Measurements from ENCODE around the gene CYB5R4. TPM values are rescaled to one million over a fixed set of nuclear protein-coding genes. Genes with fewer than 3 reads are reported as not detected.

The CYB5R4 gene
- total RNA-seq, 4 donors from 2014 or later = 5.3 to 16.5 (median 10.6) TPM

GRCh38 chr6:83854766-83855165, 4.7 kb upstream of the CYB5R4 start:
- Histone ChIP-seq H3K4me1 (peaks cover 0 to 13% (median 8%) of the 10 kb centered on the region in 4 donors), H3K27ac (no peak overlapping the region), H3K9me3 (no peaks in the 10 kb centered on the region), H3K27me3 (no peaks in the 10 kb centered on the region), H3K4me3 (no peak overlapping the region), H3K36me3 (no peaks in the 10 kb centered on the region)
- TF ChIP-seq, protein P1, sequence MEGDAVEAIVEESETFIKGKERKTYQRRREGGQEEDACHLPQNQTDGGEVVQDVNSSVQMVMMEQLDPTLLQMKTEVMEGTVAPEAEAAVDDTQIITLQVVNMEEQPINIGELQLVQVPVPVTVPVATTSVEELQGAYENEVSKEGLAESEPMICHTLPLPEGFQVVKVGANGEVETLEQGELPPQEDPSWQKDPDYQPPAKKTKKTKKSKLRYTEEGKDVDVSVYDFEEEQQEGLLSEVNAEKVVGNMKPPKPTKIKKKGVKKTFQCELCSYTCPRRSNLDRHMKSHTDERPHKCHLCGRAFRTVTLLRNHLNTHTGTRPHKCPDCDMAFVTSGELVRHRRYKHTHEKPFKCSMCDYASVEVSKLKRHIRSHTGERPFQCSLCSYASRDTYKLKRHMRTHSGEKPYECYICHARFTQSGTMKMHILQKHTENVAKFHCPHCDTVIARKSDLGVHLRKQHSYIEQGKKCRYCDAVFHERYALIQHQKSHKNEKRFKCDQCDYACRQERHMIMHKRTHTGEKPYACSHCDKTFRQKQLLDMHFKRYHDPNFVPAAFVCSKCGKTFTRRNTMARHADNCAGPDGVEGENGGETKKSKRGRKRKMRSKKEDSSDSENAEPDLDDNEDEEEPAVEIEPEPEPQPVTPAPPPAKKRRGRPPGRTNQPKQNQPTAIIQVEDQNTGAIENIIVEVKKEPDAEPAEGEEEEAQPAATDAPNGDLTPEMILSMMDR (IDR thresholded peaks at IDR 0.05) = no peak
- TF ChIP-seq POLR2A (IDR thresholded peaks at IDR 0.05) = no peak
- DNase-seq = no peak

DNA sequence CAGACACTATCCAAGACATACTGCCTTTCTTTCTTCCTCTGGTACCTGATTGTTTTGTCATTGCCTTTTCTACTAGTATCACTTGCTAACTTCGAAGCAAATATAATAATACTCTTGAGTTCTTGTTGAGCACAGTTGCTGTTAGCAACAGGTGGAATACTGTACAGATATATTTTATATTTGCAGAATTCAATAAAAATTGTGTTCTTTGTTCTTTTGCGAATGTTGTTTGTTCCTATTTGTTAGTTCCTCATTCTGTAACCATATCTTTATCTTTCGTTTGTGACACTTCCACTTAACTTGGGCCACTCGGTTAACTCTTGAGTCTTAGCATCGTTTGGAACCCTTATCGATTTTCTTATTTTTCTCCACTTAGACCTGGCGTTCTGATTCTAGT, 868 bp downstream of the CYB5R4 start:
- H3K4me1 ChIP-seq = peaks cover 0 to 14% (median 2%) of the 10 kb centered on the region in 4 donors
- H3K27ac ChIP-seq = peak overlapping the region; percentile 86 to 91 (median 88)
- TF ChIP-seq, protein P1 (IDR thresholded peaks at IDR 0.05) = no peak
- TF ChIP-seq POLR2A (IDR thresholded peaks at IDR 0.05) = no peak
- no peak for DNase-seq
- H3K4me3 ChIP-seq = peak overlapping the region; percentile 62 to 95 (median 81)
- H3K9me3 ChIP-seq = no peaks in the 10 kb centered on the region
- peaks cover 0 to 12% (median 0%) of the 10 kb centered on the region in 3 donors for H3K36me3 ChIP-seq
- H3K27me3 ChIP-seq = no peaks in the 10 kb centered on the region

GRCh38 chr6:83860782-83861495, 1.4 kb downstream of the CYB5R4 start:
- no peaks in the 10 kb centered on the region for H3K27me3 ChIP-seq
- TF ChIP-seq, protein P1 (IDR thresholded peaks at IDR 0.05) = no peak
- TF ChIP-seq POLR2A (IDR thresholded peaks at IDR 0.05) = no peak
- no peaks in the 10 kb centered on the region for H3K9me3 ChIP-seq
- DNase-seq = no peak
- H3K4me3 ChIP-seq = peak overlapping the region; percentile 62 to 95 (median 81)
- peaks cover 0 to 18% (median 0%) of the 10 kb centered on the region in 3 donors for H3K36me3 ChIP-seq
- peaks cover 0 to 14% (median 2%) of the 10 kb centered on the region in 4 donors for H3K4me1 ChIP-seq
- H3K27ac ChIP-seq = no peak overlapping the region

DNA sequence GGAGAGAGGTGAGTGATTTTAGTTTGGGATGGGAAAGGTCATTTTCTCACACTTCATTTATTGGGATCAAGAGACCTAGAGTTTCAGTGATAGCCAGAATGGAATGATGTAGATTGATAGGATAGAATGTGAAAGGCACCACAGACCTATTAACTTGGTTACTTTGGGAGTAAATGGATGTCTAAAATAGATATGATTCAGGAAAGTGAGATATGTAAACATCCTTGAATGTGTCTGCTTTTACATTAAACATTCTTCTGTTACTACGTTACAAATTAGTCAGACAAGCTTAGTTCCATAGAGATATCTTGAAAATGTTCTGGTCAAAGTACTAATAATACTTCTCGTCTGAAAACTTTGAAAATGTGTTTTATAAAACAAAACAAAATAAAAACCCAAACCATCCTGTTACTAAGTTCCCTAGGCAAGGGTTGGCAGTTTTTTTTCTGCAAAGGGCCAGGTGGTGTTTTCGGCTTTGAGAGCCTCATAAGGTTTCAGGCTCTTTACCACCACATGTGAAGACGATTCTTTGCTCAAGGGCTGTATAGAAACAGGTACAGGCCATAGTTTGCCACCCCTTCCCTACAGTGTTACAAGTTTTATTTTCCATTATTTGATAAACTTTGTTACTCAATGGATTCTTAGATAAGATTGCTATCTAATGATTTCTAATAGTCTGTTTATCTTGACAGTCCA, 3.4 kb downstream of the CYB5R4 start:
- DNase-seq = no peak

DNA sequence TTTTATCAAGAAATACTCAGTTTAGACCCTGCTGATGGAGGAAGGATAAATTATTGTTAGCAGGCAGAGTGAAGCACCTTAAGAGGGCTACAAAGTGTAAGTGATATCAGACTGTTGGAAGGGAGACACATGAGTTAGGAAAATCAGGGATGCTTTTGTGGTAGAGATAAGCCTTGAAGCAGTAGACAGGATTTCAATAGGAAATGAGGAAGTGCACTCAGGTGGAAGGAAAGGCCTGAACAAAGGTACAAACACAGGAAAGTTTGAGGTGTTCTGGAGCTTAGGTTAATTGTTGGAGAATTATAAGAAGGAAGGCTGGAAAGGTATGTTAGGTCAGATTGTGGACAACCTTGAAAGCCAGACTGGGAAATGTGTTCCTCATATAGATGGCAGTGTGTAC, 7.6 kb downstream of the CYB5R4 start:
- Histone ChIP-seq H3K9me3 (no peaks in the 10 kb centered on the region), H3K27me3 (no peaks in the 10 kb centered on the region), H3K4me1 (no peaks in the 10 kb centered on the region), H3K36me3 (peaks cover 0 to 31% (median 0%) of the 10 kb centered on the region in 3 donors), H3K4me3 (no peak overlapping the region), H3K27ac (no peak overlapping the region)
- no peak for DNase-seq
- no peak for TF ChIP-seq POLR2A (IDR thresholded peaks at IDR 0.05)
- TF ChIP-seq, protein P1 (IDR thresholded peaks at IDR 0.05) = no peak

More for the DNA sequence above, 3.4 kb downstream of the CYB5R4 start:
- Histone ChIP-seq H3K36me3 (peaks cover 0 to 31% (median 0%) of the 10 kb centered on the region in 3 donors), H3K27me3 (no peaks in the 10 kb centered on the region), H3K4me3 (no peak overlapping the region), H3K9me3 (no peaks in the 10 kb centered on the region), H3K4me1 (peaks cover 0 to 14% (median 2%) of the 10 kb centered on the region in 4 donors), H3K27ac (no peak overlapping the region)
- TF ChIP-seq POLR2A (IDR thresholded peaks at IDR 0.05) = no peak
- TF ChIP-seq, protein P1 (IDR thresholded peaks at IDR 0.05) = no peak

All from Peyer's patch (tissue), 4 donors.